ENCODE data around the gene CCDC47. TPM values are rescaled to one million over a fixed set of nuclear protein-coding genes. Genes with fewer than 3 reads are reported as not detected.

Gene CCDC47
- total RNA-seq, 1 experiment from 2014 or later: 70.9 TPM

GRCh38 chr17:63764716-63765115 is 8.7 kb downstream of the CCDC47 start (continued):
- TF ChIP-seq USF2 (CRISPR knock-in tag; IDR thresholded peaks at IDR 0.05): no peak

GRCh38 chr17:63762161-63763078 is 11.0 kb downstream of the CCDC47 start:
- Mint-ChIP-seq H3K27ac (no peak overlapping the region), H3K36me3 (peaks cover 62% of the 10 kb centered on the region), H3K27me3 (ENCODE audit: low read depth) (no peaks in the 10 kb centered on the region), H3K4me1 (no peaks in the 10 kb centered on the region), H3K4me3 (no peak overlapping the region), H3K9me3 (no peaks in the 10 kb centered on the region)
- no peak for DNase-seq (ENCODE audit: low spot score)
- ATAC-seq: no peak
- ChIA-PET CTCF (no interaction called here), POLR2A (interaction anchor here (1.0 kb wide), 1 partner anchor 10 kb away, joined by 3 read pairs; no protein-coding TSS in a partner anchor)
- TF ChIP-seq ZNF425 (CRISPR knock-in tag; conservative IDR thresholded peaks at IDR 0.05): no peak
- no peak for TF ChIP-seq TEAD4 (CRISPR knock-in tag; IDR thresholded peaks at IDR 0.05)
- TF ChIP-seq CREB1 (CRISPR knock-in tag; IDR thresholded peaks at IDR 0.05): no peak
- TF ChIP-seq RELA (CRISPR knock-in tag; IDR thresholded peaks at IDR 0.05; ENCODE audit: borderline replicate concordance): no peak
- TF ChIP-seq SOX15 (CRISPR knock-in tag; IDR thresholded peaks at IDR 0.05): no peak

- ATAC-seq: no peak
- no peak for DNase-seq (ENCODE audit: low spot score)
- no peaks in the 10 kb centered on the region for H3K4me1 Mint-ChIP-seq
- CTCF ChIA-PET: interaction anchor here (0.6 kb wide), 1 partner anchor 11 kb away, joined by 3 read pairs; no protein-coding TSS in a partner anchor
- H3K9me3 Mint-ChIP-seq: no peaks in the 10 kb centered on the region
- POLR2A ChIA-PET: no interaction called here
- H3K36me3 Mint-ChIP-seq: peaks cover 69% of the 10 kb centered on the region
- no peaks in the 10 kb centered on the region for H3K27me3 Mint-ChIP-seq (ENCODE audit: low read depth)
- H3K27ac Mint-ChIP-seq: no peak overlapping the region
- TF ChIP-seq ZSCAN18 (CRISPR knock-in tag; IDR thresholded peaks at IDR 0.05) (no peak), PREB (CRISPR knock-in tag; IDR thresholded peaks at IDR 0.05; ENCODE audit: borderline replicate concordance) (no peak), NR2C2 (CRISPR knock-in tag; IDR thresholded peaks at IDR 0.05) (no peak), ETV6 (CRISPR knock-in tag; IDR thresholded peaks at IDR 0.05) (no peak), NR3C1 (CRISPR knock-in tag; conservative IDR thresholded peaks at IDR 0.05; ENCODE audit: low read depth) (no peak), RORB (CRISPR knock-in tag; IDR thresholded peaks at IDR 0.05) (no peak), TEAD1 (CRISPR knock-in tag; IDR thresholded peaks at IDR 0.05) (no peak), ZBTB21 (CRISPR knock-in tag; IDR thresholded peaks at IDR 0.05; ENCODE audit: borderline replicate concordance) (no peak), NFYB (CRISPR knock-in tag; conservative IDR thresholded peaks at IDR 0.05; ENCODE audit: low read depth) (no peak), ARID4B (CRISPR knock-in tag; IDR thresholded peaks at IDR 0.05; ENCODE audit: borderline replicate concordance) (no peak), OVOL2 (CRISPR knock-in tag; IDR thresholded peaks at IDR 0.05; ENCODE audit: borderline replicate concordance) (no peak), IRF2 (CRISPR knock-in tag; IDR thresholded peaks at IDR 0.05; ENCODE audit: borderline replicate concordance, low read depth) (no peak), ZNF219 (CRISPR knock-in tag; IDR thresholded peaks at IDR 0.05; ENCODE audit: borderline replicate concordance) (no peak), NR1H2 (CRISPR knock-in tag; IDR thresholded peaks at IDR 0.05) (no peak)
- H3K4me3 Mint-ChIP-seq: no peak overlapping the region
Measured at GRCh38 chr17:63760771-63761539, 12.4 kb downstream of the CCDC47 start.
